LNCAP (cell line): ENCODE data around the gene VGLL2.

Source experiments
- TF ChIP-seq, protein P1 (sequence below): fragments of 450-650 bp; IDR thresholded peaks from 2 replicates; pipeline ENCODE4 v1.5.1; 2017; ENCODE audit warnings: mild to moderate bottlenecking

The VGLL2 gene

DNA sequence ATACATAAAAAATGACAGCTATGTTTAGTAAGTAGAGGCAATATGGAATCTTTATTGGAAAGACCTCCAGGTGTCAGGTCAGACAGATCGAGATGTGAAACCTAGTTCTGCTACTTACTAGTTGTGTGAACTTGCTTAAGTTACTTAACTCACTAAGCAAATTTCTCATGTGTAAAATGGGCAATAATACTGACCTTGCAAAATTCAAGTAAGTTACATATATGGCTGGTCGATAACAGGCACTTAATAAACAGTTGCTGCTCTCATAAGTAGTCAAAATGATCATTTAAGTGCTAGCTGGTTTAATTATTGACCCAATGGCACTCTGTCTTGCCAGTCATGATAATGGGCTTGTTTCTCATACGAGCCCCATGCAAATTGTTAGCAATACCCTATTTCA is 46.0 kb downstream of the VGLL2 start:
- TF ChIP-seq, protein P1, sequence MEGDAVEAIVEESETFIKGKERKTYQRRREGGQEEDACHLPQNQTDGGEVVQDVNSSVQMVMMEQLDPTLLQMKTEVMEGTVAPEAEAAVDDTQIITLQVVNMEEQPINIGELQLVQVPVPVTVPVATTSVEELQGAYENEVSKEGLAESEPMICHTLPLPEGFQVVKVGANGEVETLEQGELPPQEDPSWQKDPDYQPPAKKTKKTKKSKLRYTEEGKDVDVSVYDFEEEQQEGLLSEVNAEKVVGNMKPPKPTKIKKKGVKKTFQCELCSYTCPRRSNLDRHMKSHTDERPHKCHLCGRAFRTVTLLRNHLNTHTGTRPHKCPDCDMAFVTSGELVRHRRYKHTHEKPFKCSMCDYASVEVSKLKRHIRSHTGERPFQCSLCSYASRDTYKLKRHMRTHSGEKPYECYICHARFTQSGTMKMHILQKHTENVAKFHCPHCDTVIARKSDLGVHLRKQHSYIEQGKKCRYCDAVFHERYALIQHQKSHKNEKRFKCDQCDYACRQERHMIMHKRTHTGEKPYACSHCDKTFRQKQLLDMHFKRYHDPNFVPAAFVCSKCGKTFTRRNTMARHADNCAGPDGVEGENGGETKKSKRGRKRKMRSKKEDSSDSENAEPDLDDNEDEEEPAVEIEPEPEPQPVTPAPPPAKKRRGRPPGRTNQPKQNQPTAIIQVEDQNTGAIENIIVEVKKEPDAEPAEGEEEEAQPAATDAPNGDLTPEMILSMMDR, result no peak

DNA sequence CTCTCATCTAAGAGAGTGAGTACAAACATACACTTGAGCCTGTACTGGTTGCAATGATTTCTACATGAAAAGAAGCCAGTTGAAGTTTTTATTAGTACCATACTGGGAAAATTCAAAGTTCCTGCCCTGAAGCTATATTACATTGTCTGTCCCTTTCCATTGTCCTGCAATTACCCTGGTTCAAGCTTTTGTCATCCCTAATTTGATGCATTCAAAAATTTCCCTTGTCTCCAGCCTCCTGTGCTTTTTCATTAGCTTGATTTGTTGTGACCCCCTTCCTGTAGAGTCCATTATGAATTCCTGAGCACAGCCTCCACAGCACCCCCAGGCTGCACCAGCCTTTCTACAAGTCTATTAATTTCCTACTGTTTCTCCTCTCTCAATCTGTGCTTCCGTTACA is 46.4 kb downstream of the VGLL2 start:
- TF ChIP-seq, protein P1, result no peak

DNA sequence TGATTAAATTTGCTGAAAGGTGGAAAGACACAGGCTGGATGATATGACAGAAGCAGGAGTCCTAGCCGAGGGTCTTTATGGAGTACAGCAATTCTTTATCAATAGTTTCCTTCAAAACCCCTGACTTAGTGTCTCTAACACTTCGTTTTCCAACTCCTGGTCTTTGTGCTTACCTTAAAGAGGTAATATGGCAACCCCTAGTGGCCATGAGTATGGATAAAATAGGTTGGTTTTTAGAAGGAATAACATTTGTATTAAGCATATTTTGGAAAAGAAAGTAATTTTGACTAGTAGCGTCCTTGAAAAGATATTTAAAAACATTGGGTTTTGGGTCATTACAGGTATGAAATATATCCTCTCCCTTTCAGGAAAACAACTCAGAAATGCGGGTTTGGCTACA is 51.9 kb downstream of the VGLL2 start:
- TF ChIP-seq, protein P1, result peak; percentile 59
